CD4-positive, alpha-beta T cell treated with Interferon alpha-2 for 1 hour (primary cell): ENCODE results near the gene MAN1C1.

ENCODE experiments used
- DNase-seq, 2 donors: peaks; one replicate each; pipeline ENCODE4 v3.0.0-alpha.2; 2020 to 2022

Gene MAN1C1

GRCh38 chr1:25614501-25615171, 2.0 kb upstream of the MAN1C1 start:
- DNase-seq = no peak

DNA sequence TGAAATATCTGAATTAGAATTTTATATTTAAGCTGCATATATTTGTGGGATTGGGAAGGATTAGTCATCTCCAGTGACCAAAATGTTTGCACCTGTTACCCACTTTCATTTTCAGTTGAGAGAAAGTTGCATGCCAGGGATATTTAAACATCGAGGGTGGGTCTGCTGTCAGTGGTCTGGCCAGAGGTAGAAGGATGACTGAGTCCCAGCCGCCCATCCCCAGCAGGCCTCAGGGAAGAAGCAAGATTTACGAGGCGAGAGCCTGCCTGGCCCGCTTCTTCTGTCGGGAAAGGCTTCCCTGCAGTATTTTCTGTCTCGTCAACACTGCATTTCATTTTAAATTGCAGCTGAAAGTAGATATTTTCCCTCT, 1.4 kb upstream of the MAN1C1 start:
- DNase-seq = no peak

- DNase-seq = no peak
These were observed 962 bp upstream of the MAN1C1 start for GRCh38 chr1:25615563-25616094.

GRCh38 chr1:25616987-25617624, 515 bp downstream of the MAN1C1 start:
- peak in 1 of 2 donors; percentile 44 for DNase-seq

- no peak for DNase-seq
These were observed 1.2 kb downstream of the MAN1C1 start for GRCh38 chr1:25617625-25618432.

DNA sequence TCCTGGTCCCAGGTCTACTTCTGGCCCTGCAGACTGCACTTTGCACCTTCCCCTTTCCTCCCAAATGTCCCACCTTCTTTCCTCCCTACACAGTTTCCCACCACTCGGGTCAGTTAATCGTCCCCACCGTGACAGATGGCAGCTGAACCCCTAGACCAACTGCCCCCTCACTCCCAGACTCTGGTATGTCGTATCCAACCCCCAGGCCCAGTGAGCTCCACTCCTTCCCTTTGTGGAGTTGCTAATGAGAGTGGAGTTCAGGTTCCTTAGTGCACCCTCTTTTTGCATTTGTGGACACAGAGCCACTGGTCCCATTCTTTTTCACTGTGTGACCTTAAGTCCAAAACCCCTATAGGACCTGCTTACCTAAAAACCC, 1.8 kb downstream of the MAN1C1 start:
- DNase-seq = no peak

DNA sequence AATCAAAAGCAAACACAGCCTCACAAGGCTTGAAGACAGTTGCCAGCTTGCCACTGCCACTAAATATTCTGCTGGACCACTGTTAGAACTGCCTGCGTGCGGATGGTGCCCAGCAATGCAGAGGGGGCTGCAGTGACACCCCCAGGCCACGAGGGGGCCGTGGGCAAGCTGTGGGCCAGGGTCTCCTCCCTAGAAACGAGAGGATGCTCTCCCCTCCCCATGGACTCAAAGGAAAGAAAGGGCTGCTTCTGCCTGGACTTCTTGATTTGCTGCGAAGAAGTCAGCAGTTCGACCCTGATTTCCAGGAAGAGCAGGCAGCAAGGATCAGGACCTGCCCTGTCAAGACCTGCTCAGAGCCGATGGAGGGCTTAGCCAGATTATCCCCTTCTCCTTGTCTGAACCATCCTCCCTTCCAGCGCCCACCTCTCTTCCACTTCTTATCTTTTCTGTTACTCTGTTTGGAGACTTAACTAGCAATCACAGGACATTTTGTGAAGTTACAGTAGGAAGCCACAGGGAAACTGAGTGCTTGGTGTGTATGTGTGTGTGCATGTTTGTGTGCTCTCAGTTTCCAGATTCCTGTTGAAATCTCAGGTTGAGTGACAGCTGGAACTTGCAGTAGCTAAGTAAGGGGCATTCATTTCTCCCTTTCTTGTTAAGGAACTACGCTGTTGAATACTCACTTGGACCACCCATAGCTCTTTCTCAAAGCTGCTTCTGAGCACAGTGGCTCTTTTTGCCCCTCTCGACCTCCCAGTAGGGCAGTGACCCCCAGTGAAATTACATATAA, 2.7 kb downstream of the MAN1C1 start:
- peak; percentile 40 to 66 for DNase-seq

GRCh38 chr1:25620211-25620610, 3.6 kb downstream of the MAN1C1 start:
- no peak for DNase-seq

DNA sequence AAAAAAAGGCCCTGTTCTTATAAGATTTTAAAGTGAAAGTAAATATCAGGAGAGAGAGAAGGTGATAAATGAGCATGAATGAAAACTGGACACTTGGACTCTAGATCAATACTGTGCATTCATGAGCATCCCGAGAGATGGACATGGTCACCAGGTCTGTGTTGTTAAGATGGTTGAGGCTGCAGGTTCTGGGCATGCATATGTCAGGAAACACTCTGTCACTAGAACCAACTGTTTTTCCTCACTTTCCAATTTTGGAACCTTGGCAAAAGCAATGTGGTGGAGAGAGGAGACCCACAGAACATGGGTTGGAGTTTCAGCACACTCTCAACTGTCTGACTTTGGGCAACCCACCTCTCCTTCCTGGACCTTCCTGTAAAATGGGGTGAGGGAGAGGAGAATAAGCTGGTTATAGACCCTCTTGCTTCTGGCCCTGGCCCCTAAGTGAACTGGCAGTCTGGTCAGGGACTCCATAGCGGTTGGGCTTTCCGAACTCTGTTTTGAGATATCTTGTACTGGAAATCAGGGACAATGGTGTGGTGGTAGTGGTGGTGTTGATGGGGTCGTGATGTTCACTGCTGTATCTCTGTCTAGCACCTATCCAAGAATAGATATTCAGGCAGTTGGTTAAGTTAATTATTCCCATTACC, 4.2 kb downstream of the MAN1C1 start:
- DNase-seq = no peak

GRCh38 chr1:25621876-25622275, 5.3 kb downstream of the MAN1C1 start:
- DNase-seq = no peak

DNA sequence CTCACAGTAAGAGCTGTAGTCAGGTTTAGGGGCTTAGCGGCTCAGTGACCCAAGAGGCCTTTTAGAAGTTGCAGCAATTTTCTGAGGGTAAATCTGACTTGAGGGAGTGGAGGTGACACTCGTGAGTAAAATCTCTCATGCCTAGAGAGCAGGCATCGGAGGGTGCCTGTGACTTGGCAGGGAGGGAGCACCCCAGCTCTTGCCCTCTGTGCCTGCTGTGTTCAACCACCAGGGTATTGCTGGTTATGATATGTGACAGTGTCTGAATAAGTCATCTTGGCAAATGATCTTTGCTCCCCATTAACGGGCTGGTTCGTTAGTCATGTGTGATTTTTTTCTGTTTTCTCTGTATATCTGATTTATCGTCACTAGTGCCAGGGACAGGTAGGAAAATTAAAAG, 5.9 kb downstream of the MAN1C1 start:
- DNase-seq = peak in 1 of 2 donors; percentile 30

DNA sequence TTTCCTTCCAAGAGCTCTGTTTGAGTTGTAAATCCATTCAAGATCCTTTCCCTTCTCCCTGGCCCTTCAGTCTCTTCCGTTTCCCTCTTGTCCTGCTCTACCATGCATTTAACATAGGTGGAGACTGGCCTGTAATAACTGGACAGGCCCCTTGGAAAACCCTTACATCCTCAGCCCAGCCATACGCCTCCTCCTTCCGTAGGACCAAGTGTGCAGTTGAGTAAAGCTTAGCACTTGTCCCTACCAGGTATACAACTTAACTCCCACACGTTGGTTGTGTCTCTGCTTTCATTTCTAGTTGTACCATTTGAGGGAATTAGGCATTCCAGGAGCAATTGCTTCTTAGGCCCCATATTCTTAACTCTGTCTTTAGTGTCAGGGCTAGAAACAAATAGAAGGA, 6.4 kb downstream of the MAN1C1 start:
- no peak for DNase-seq

DNA sequence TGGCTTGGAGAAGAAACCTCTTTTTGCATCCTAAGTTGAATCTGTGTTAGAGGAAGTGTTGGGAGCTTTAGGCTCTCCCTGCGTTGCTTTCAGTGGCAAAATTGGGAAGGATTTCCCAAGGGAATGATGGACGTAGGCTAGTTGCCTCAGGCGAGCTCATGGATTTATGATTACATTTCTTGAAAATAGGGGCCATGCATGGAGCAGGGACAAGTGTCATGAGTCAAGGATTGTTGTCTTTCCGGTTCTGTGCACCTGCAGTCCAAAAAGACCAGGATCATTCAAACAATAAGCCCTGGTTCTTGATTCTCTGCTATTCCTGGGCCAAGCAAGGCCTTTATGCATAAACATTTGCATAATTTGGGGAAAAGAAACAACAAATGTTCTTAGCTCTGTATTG, 7.1 kb downstream of the MAN1C1 start:
- DNase-seq = no peak

- peak in 1 of 2 donors; percentile 45 for DNase-seq
These were observed 7.6 kb downstream of the MAN1C1 start for GRCh38 chr1:25624156-25624555.

GRCh38 chr1:25624604-25625003, 8.0 kb downstream of the MAN1C1 start:
- DNase-seq = no peak

GRCh38 chr1:25626018-25626417, 9.4 kb downstream of the MAN1C1 start:
- no peak for DNase-seq

DNA sequence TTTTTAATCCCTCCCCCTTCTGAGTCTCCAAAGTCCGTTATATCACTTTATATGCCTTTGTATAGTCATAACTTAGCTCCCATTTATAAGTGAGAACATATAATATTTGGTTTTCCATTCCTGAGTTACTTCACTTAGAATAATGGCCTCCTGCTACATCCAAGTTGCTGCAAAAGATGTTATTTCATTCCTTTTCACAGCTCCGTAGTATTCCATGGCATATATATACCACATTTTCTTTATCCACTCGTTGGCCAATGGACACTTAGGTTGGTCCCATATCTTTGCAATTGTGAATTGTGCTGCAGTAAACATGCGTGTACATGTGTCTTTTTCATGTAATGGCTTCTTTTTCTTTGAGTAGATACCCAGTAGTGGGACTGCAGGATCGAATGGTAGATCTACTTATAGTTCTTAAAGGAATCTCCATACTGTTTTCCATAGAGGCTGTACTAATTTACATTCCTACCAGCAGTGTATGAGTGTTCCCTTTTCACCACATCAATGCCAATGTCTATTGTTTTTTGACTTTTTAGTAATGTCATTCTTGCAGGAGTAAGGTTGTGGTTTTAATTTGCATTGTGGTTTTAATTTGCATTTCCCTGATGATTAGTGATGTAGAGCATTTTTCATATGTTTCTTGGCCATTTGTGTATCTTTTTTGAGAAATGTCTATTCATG, 12.3 kb downstream of the MAN1C1 start:
- DNase-seq = no peak

DNA sequence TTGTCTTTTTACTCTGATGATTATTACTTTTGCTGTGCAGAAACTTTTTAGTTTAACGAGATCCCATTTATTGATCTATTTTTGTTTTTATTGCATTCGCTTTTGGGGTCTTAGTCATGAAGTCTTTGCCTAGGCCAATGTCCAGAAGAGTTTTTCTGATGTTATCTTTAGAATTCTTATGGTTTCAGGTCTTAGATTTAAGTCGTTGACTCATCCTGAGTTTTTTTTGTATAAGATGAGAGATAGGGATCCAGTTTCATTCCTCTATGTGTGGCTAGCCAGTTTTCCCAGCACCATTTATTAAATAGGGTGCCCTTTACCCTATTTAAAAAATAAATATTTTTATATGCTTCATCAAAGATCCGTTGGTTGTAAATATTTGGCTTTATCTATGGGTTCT, 13.2 kb downstream of the MAN1C1 start:
- DNase-seq = no peak

DNA sequence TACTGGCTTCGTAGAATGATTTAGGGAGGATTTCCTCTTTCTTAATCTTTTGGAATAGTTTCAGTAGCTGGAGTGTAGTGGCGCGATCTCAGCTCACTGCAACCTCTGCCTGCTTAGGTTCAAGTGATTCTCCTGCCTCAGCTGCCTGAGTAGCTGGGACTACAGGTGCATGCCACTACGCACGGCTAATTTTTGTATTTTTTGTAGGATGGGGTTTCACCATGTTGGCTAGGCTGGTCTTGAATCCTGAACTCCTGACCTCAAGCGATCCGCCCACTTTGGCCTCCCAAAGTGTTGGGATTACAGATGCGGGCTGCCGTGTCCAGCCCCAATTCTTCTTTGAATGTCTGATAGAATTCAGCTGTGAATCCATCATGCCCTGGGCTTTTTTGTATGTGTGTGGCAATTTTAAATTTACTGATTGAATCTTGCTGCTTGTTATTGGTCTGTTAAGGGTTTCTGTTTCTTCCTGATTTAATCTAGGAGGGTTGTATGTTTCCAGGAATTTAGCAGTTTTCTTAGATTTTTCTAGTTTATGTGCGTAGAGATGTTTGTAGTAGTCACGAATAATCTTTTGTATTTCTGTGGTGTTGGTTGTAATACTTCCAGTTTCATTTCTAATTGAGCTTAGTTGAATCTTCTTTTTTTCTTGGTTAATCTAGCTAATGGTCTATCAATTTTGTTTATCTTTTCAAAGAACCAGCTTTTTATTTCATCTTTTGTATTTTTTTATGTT, 15.3 kb downstream of the MAN1C1 start:
- DNase-seq = peak in 1 of 2 donors; percentile 58

DNA sequence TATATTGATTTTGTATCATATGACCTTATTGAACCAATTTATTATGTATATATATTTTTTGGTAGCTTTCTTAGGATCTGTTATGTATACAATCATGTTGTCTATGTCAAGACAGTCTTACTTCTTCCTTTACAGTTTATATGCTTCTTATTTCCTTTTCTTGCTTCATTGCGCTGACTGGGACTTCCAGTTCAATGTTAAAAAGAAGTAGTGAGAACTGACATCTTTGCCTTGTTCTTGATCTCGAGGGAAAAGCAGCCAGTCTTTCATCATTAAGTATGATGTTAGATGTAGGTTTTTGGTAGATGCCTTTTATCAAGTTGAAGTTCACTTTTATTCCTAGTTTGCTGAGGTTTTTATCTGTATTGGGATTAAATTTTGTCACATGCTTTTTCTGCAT, 17.5 kb downstream of the MAN1C1 start:
- no peak for DNase-seq

- no peak for DNase-seq
These were observed 18.3 kb downstream of the MAN1C1 start for GRCh38 chr1:25634896-25635295.
